ENCODE results near the gene TBC1D5.

DNA sequence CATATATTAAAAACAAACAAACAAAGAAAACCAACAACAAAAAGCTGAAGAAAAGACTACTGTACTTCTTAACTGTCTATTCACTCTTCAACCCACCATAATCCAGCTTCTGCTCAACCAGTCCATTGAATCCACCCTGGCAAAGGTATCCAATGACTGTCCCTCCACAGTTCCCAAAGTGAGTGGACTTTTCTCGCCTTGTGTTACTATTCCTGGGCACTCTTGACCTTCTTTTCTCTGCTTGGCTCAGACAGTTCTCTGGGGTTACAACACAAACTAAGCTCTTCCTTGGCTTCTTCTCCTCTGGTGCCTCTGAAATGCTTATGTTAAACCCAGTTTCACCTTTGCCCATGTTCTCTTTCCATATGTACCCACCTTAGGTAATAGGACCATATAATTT, 437.5 kb downstream of the TBC1D5 start:
- TF ChIP-seq EZH2 (IDR thresholded peaks at IDR 0.05) (no peak), POLR2AphosphoS5 (IDR thresholded peaks at IDR 0.05; ENCODE audit: borderline replicate concordance, low read depth, low read length) (no peak), FOXP2 (optimal IDR thresholded peaks at IDR 0.05; ENCODE audit: control extremely low read depth, extremely low read length, insufficient read depth) (no peak)
